GM12878 (cell line): Measurements from ENCODE around the gene SLC23A1. TPM values are rescaled to one million over a fixed set of nuclear protein-coding genes. Genes with fewer than 3 reads are reported as not detected.

Experiments used
- ATAC-seq: fragments of 200-7000 bp; cut with Tn5 transposase; 3 replicates; pipeline ENCODE4 v1.9.1; 2020; ENCODE audit warnings: mild to moderate bottlenecking, moderate library complexity
- BruUV-seq: library from RNA; stranded (reverse); fragments of 400-500 nt; replicated peaks from 2 replicates; lab custom pipeline; 2021; lab: Mats Ljungman, UMichigan
- CTCF ChIA-PET: fragments of 300-600 bp; sonication (Branson Sonifier 250); formaldehyde crosslinking; extraction: SDS; loops from one replicate; lab custom pipeline; 2021; ENCODE audit warnings: inconsistent platforms; lab: Yijun Ruan, JAX
- POLR2A ChIA-PET: fragments of 350-600 bp; formaldehyde crosslinking; extraction: SDS; loops from one replicate; lab custom pipeline; 2021; ENCODE audit warnings: inconsistent platforms; lab: Charles Lee
- RAD21 ChIA-PET: fragments of 300-600 bp; sonication (Branson Sonifier 250); formaldehyde crosslinking; loops from one replicate; lab custom pipeline; 2023; ENCODE audit warnings: antibody characterized with exemption; ENCODE audit not compliant: unreplicated experiment; lab: Charles Lee
- SMC1A ChIA-PET: fragments of 300-600 bp; sonication (Branson Sonifier 250); formaldehyde crosslinking; loops from one replicate; lab custom pipeline; 2023; ENCODE audit not compliant: unreplicated experiment, uncharacterized antibody; lab: Charles Lee
- DNase-seq: peaks from one replicate; pipeline ENCODE4 v3.0.0-alpha.2; 2011; ENCODE audit warnings: low read depth, low spot score
- FAIRE-seq: peaks from 3 replicates; lab custom pipeline; 2011; peaks lifted over from hg19 to GRCh38; lab: Jason Lieb, UNC
- H2AFZ ChIP-seq: 2 replicates; pipeline ENCODE4 v1.6.0; 2011; ENCODE audit warnings: low read depth, low read length, control low read depth; ENCODE audit not compliant: control insufficient read depth
- H3K27ac ChIP-seq: 2 replicates; pipeline ENCODE4 v1.5.1; 2011; ENCODE audit warnings: control low read depth; ENCODE audit not compliant: control insufficient read depth, insufficient read depth
- H3K27me3 ChIP-seq, 2 experiments: replicated peaks in 1 of 2; 2 replicates each; pipeline versions ENCODE4 v1.6.0 to v1.6.1; 2011; ENCODE audit warnings: low read length in 1 of 2; ENCODE audit not compliant: control insufficient read depth in 2 of 2, insufficient read depth in 2 of 2
- H3K36me3 ChIP-seq, 2 experiments: 2 replicates each; pipeline ENCODE4 v1.5.1; 2011; ENCODE audit warnings: low read length in 1 of 2; ENCODE audit not compliant: control insufficient read depth in 2 of 2, insufficient read depth in 2 of 2
- H3K4me1 ChIP-seq: 2 replicates; pipeline ENCODE4 v1.6.1; 2011; ENCODE audit warnings: mild to moderate bottlenecking, low read length, moderate library complexity, mixed read lengths; ENCODE audit not compliant: control insufficient read depth, insufficient read depth
- H3K4me2 ChIP-seq: 2 replicates; pipeline ENCODE4 v1.6.0; 2011; ENCODE audit warnings: control low read depth; ENCODE audit not compliant: control insufficient read depth, insufficient read depth
- H3K4me3 ChIP-seq: fragments of 200-600 bp; sonication (generic); 2 replicates; pipeline ENCODE4 v1.5.1; 2016
- H3K79me2 ChIP-seq: 2 replicates; pipeline ENCODE4 v1.6.0; 2011; ENCODE audit warnings: low read length; ENCODE audit not compliant: control insufficient read depth, insufficient read depth
- H3K9ac ChIP-seq: 2 replicates; pipeline ENCODE4 v1.8.0; 2011; ENCODE audit warnings: low read length, control low read depth, mixed read lengths; ENCODE audit not compliant: control insufficient read depth, insufficient read depth
- H3K9me3 ChIP-seq: replicated peaks from 3 replicates; pipeline ENCODE4 v1.5.1; 2011; ENCODE audit warnings: mild to moderate bottlenecking, low read length; ENCODE audit not compliant: control insufficient read depth, insufficient read depth
- H4K20me1 ChIP-seq: 2 replicates; pipeline ENCODE4 v1.6.0; 2011; ENCODE audit not compliant: control insufficient read depth, insufficient read depth
- ASH2L ChIP-seq: fragments of 300-600, 200-600 bp; sonication (generic); IDR thresholded peaks from 2 replicates; pipeline ENCODE4 v1.6.1; 2017; ENCODE audit warnings: low read depth, mild to moderate bottlenecking, borderline replicate concordance
- CBX3 ChIP-seq: fragments of 200-600 bp; sonication (generic); IDR thresholded peaks from 2 replicates; pipeline ENCODE4 v1.6.1; 2016; ENCODE audit warnings: low read depth, borderline replicate concordance
- CHD1 ChIP-seq: IDR thresholded peaks from 2 replicates; pipeline ENCODE4 v1.6.1; 2012; ENCODE audit warnings: low read depth, low read length, improper control_type of control experiment
- FOXK2 ChIP-seq: fragments of 450-650 bp; IDR thresholded peaks from 2 replicates; pipeline ENCODE4 v1.6.1; 2017; ENCODE audit warnings: mild to moderate bottlenecking, moderate library complexity
- FOXM1 ChIP-seq: IDR thresholded peaks from 2 replicates; pipeline ENCODE4 v1.6.1; 2012; ENCODE audit warnings: low read depth, mild to moderate bottlenecking, inconsistent platforms, low read length, moderate library complexity
- KDM1A ChIP-seq: fragments of 200-600 bp; sonication (generic); IDR thresholded peaks from 2 replicates; pipeline ENCODE4 v1.6.1; 2016; ENCODE audit warnings: borderline replicate concordance
- POLR2AphosphoS5 ChIP-seq: IDR thresholded peaks from 2 replicates; pipeline ENCODE4 v1.6.1; 2011; ENCODE audit warnings: mild to moderate bottlenecking, low read length, inconsistent platforms
- RAD21 ChIP-seq: IDR thresholded peaks from 2 replicates; pipeline ENCODE4 v1.6.1; 2011; ENCODE audit warnings: mild to moderate bottlenecking, low read depth, low read length, moderate library complexity; ENCODE audit not compliant: insufficient read depth
- SPI1 ChIP-seq: IDR thresholded peaks from 2 replicates; pipeline ENCODE4 v1.6.1; 2011; ENCODE audit warnings: low read depth, mild to moderate bottlenecking, low read length, moderate library complexity, borderline replicate concordance; ENCODE audit not compliant: insufficient read depth
- SUZ12 ChIP-seq: fragments of 200-600 bp; sonication (generic); IDR thresholded peaks from one replicate; pipeline ENCODE4 v1.6.1; 2018; ENCODE audit warnings: antibody characterized with exemption, mild to moderate bottlenecking; ENCODE audit not compliant: unreplicated experiment
- WGBS: methylation state at CpG from one replicate; pipeline ENCODE4 v1.1.6; 2016; ENCODE audit warnings: low lambda C conversion rate; ENCODE audit not compliant: insufficient replicate concordance, insufficient coverage; ENCODE audit errors: missing lambda C conversion rate; 5-methylcytosine and 5-hydroxymethylcytosine counted together
- in situ Hi-C: fragments of 300-500 bp; cut with MboI; formaldehyde crosslinking; loops from 9 replicates; pipeline ENCODE4 v1.14.3; 2018; ENCODE audit warnings: mixed read lengths
- intact Hi-C: fragments of 100-400 bp; cut with micrococcal nuclease; formaldehyde crosslinking; loops from one replicate; pipeline ENCODE4 v1.14.2; 2022; ENCODE audit not compliant: unreplicated experiment
- polyA plus RNA-seq, 11 experiments: library from polyadenylated mRNA; depleted of rRNA in 4 of 11; unstranded in 6 of 11; stranded (reverse) in 5 of 11; fragments of >200 nt; fragmentation: Nextera tagmentation in 4 of 11; fragmentation: Illumina TruSeq in 1 of 11; extraction: Ambion mirVana in 4 of 11; extraction: Trizol in 1 of 11; gene quantifications; 1 replicate in 1 of 11; 2 replicates in 10 of 11; pipeline versions ENCODE4 v1.2.1 to v1.2.3, GENCODE V29; 2011 to 2016; ENCODE audit warnings: inconsistent platforms in 2 of 11, missing spikeins in 2 of 11, low read depth in 1 of 11
- total RNA-seq, 4 experiments: library from RNA; depleted of rRNA in 3 of 4; stranded (reverse); fragments of >200 nt in 3 of 4; fragmentation: Illumina TruSeq in 1 of 4; extraction: Trizol in 1 of 4; gene quantifications; 2 replicates each; pipeline versions ENCODE4 v1.2.1 to v1.2.3, GENCODE V29; 2013 to 2021
- TF ChIP-seq, protein P1 (sequence below): fragments of 450-650 bp; IDR thresholded peaks from 2 replicates; pipeline ENCODE4 v1.6.1; 2018; ENCODE audit warnings: mild to moderate bottlenecking, low read depth, moderate library complexity; ENCODE audit not compliant: partially characterized antibody
- TF ChIP-seq, protein P2 (sequence below): IDR thresholded peaks from 2 replicates; pipeline ENCODE4 v1.6.1; 2011; ENCODE audit warnings: mild to moderate bottlenecking, low read depth, low read length, moderate library complexity; ENCODE audit not compliant: insufficient replicate concordance
- TF ChIP-seq, protein P3 (sequence below): IDR thresholded peaks from 2 replicates; pipeline ENCODE4 v1.6.1; 2011; ENCODE audit warnings: low read depth, low read length, improper control_type of control experiment, borderline replicate concordance
- TF ChIP-seq, protein P4 (sequence below): fragments of 450-650 bp; IDR thresholded peaks from 2 replicates; pipeline ENCODE4 v1.6.1; 2014; ENCODE audit warnings: mild to moderate bottlenecking

SLC23A1 gene
- total and polyA plus RNA-seq, 10 of the 15 experiments (the other 5 are each of a cell fraction or from before 2014, with no cell fraction given): 0.35 to 4.7 (median 1.6) TPM

DNA sequence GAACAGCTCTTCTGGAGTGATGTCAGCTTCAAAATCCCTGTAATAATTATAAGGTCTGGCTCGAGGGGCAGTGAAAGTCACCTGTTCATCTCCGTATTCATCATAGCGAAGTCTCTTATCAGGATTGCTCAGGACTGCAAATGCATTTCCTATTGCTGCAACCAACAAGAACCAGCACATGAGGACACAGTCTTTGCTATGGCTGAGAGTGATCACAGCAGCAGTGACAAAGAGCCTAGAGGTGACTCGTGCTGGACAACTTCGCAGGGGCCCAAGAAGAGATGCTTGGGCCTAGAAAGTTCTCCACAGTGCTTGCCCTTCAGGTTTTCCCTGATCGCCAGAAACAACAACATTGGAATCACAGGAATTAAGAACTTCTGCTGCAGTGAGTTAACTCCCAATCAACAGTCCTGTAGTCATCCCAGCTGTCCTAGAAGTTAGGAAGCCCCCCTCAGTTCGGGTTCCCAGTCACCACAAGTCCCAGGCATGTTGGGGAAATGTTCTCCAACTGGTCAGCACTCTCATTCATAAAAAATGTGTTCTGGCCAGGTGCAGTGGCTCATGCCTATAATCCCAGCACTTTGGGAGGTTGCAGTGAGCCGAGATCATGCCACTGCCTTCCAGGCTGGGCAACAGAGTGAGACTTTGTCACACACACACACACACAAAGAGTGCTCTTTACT, 43.2 kb upstream of the SLC23A1 start:
- Histone ChIP-seq H3K27me3 (no peaks in the 10 kb centered on the region), H3K4me1 (no peaks in the 10 kb centered on the region), H3K9me3 (no peaks in the 10 kb centered on the region), H3K9ac (no peak overlapping the region), H3K4me3 (no peak overlapping the region), H4K20me1 (no peaks in the 10 kb centered on the region), H3K27ac (no peak overlapping the region), H2AFZ (no peak overlapping the region), H3K79me2 (no peaks in the 10 kb centered on the region), H3K36me3 (peaks cover 0 to 2% of the 10 kb centered on the region in 2 experiments; a peak in 2 of 4 replicates), H3K4me2 (no peak overlapping the region)
- SMC1A ChIA-PET: interaction anchor here (1.4 to 5.3 kb wide), 4 partner anchors 11 to 202 kb away, joined by 4 to 235 read pairs (median 48); partner anchors contain the start of gene DNAJC18
- POLR2A ChIA-PET: interaction anchor here (0.6 to 2.4 kb wide), 2 partner anchors 40 to 87 kb away, joined by 4 to 12 read pairs; no protein-coding TSS in a partner anchor
- no peak for DNase-seq
- RAD21 ChIA-PET: interaction anchor here (1.1 to 9.2 kb wide), 3 partner anchors 11 to 87 kb away, joined by 3 to 241 read pairs (median 8); no protein-coding TSS in a partner anchor
- ATAC-seq: no peak
- in situ Hi-C loops: no loop called here
- intact Hi-C loops: no loop called here
- no TSS peak for BruUV-seq
- TF ChIP-seq FOXM1 (no peak), RAD21 (no peak), POLR2AphosphoS5 (no peak), ASH2L (no peak), CHD1 (no peak), CBX3 (no peak), KDM1A (no peak), SPI1 (no peak), SUZ12 (no peak), FOXK2 (no peak)
- TF ChIP-seq, protein P1, sequence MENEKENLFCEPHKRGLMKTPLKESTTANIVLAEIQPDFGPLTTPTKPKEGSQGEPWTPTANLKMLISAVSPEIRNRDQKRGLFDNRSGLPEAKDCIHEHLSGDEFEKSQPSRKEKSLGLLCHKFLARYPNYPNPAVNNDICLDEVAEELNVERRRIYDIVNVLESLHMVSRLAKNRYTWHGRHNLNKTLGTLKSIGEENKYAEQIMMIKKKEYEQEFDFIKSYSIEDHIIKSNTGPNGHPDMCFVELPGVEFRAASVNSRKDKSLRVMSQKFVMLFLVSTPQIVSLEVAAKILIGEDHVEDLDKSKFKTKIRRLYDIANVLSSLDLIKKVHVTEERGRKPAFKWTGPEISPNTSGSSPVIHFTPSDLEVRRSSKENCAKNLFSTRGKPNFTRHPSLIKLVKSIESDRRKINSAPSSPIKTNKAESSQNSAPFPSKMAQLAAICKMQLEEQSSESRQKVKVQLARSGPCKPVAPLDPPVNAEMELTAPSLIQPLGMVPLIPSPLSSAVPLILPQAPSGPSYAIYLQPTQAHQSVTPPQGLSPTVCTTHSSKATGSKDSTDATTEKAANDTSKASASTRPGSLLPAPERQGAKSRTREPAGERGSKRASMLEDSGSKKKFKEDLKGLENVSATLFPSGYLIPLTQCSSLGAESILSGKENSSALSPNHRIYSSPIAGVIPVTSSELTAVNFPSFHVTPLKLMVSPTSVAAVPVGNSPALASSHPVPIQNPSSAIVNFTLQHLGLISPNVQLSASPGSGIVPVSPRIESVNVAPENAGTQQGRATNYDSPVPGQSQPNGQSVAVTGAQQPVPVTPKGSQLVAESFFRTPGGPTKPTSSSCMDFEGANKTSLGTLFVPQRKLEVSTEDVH: no peak
- TF ChIP-seq, protein P2, sequence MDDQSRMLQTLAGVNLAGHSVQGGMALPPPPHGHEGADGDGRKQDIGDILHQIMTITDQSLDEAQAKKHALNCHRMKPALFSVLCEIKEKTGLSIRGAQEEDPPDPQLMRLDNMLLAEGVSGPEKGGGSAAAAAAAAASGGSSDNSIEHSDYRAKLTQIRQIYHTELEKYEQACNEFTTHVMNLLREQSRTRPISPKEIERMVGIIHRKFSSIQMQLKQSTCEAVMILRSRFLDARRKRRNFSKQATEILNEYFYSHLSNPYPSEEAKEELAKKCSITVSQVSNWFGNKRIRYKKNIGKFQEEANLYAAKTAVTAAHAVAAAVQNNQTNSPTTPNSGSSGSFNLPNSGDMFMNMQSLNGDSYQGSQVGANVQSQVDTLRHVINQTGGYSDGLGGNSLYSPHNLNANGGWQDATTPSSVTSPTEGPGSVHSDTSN: no peak
- TF ChIP-seq, protein P3, sequence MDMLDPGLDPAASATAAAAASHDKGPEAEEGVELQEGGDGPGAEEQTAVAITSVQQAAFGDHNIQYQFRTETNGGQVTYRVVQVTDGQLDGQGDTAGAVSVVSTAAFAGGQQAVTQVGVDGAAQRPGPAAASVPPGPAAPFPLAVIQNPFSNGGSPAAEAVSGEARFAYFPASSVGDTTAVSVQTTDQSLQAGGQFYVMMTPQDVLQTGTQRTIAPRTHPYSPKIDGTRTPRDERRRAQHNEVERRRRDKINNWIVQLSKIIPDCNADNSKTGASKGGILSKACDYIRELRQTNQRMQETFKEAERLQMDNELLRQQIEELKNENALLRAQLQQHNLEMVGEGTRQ: no peak
- TF ChIP-seq, protein P4, sequence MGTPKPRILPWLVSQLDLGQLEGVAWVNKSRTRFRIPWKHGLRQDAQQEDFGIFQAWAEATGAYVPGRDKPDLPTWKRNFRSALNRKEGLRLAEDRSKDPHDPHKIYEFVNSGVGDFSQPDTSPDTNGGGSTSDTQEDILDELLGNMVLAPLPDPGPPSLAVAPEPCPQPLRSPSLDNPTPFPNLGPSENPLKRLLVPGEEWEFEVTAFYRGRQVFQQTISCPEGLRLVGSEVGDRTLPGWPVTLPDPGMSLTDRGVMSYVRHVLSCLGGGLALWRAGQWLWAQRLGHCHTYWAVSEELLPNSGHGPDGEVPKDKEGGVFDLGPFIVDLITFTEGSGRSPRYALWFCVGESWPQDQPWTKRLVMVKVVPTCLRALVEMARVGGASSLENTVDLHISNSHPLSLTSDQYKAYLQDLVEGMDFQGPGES: no peak
- WGBS: 72% methylated on average over 8 of the region's 8 CpGs
- FAIRE-seq: no peak
- CTCF ChIA-PET: interaction anchor here (0.6 to 9.5 kb wide), 6 partner anchors 8 to 339 kb away, joined by 3 to 491 read pairs (median 5); no protein-coding TSS in a partner anchor
